Activated T-helper 9 cell treated with anti-CD3 and anti-CD28 coated beads, Interleukin-2, amount 50 U/mL, for 16 hours (primary cell): ENCODE results near the gene GCNT4.
"Not testable (repeated sequence)": the region's sequence is repeated elsewhere in the genome, so short reads cannot be mapped to it uniquely, and the experiment has no call there.

Experiments
- DNase-seq: peaks from one replicate; pipeline ENCODE4 v3.0.0-alpha.2; 2020; ENCODE audit warnings: low read depth

GCNT4 gene

GRCh38 chr5:75052192-75053053 is at the start of gene GCNT4:
GCNT4 (minus strand) TSS chr5:75052558; CDS start chr5:75030037, 22,521 bp downstream.
- no peak for DNase-seq

- not testable (repeated sequence) for DNase-seq
Measured at GRCh38 chr5:75095956-75096355, 43.6 kb upstream of the GCNT4 start.

- no peak for DNase-seq
Measured at GRCh38 chr5:75091597-75091996, 39.2 kb upstream of the GCNT4 start.

- no peak for DNase-seq
Measured at GRCh38 chr5:75089662-75090061, 37.3 kb upstream of the GCNT4 start.

- no peak for DNase-seq
Measured at GRCh38 chr5:75089137-75089536, 36.8 kb upstream of the GCNT4 start.

GRCh38 chr5:75088648-75089047 is 36.3 kb upstream of the GCNT4 start:
- DNase-seq, result no peak

- DNase-seq, result no peak
Measured at GRCh38 chr5:75081510-75081909, 29.2 kb upstream of the GCNT4 start.

- not testable (repeated sequence) for DNase-seq
Measured at GRCh38 chr5:75079346-75079745, 27.0 kb upstream of the GCNT4 start.

- DNase-seq, result no peak
Measured at GRCh38 chr5:75078027-75078426, 25.7 kb upstream of the GCNT4 start.

GRCh38 chr5:75072061-75072460 is 19.7 kb upstream of the GCNT4 start:
- no peak for DNase-seq

- DNase-seq, result no peak
Measured at GRCh38 chr5:75071100-75071499, 18.7 kb upstream of the GCNT4 start.

- DNase-seq, result no peak
Measured at GRCh38 chr5:75067434-75067833, 15.1 kb upstream of the GCNT4 start.

GRCh38 chr5:75062925-75063531 is 10.7 kb upstream of the GCNT4 start:
- no peak for DNase-seq

- no peak for DNase-seq
Measured at GRCh38 chr5:75059912-75060545, 7.7 kb upstream of the GCNT4 start.

- no peak for DNase-seq
Measured at GRCh38 chr5:75058986-75059535, 6.7 kb upstream of the GCNT4 start.

- DNase-seq, result no peak
Measured at GRCh38 chr5:75057561-75057960, 5.2 kb upstream of the GCNT4 start.

GRCh38 chr5:75055727-75056144 is 3.4 kb upstream of the GCNT4 start:
- DNase-seq, result no peak

- DNase-seq, result no peak
Measured at GRCh38 chr5:75054134-75054930, 2.0 kb upstream of the GCNT4 start.

GRCh38 chr5:75053304-75054133 is 1.2 kb upstream of the GCNT4 start:
- no peak for DNase-seq

GRCh38 chr5:75053054-75053303 is 621 bp upstream of the GCNT4 start:
- no peak for DNase-seq

- DNase-seq, result no peak
Measured at GRCh38 chr5:75051217-75051751, 1.1 kb downstream of the GCNT4 start.
